Stimulated activated CD8-positive, alpha-beta memory T cell treated with anti-CD3 and anti-CD28 coated beads, Interleukin-7, amount 100 ng/mL, for 4 hours (primary cell): Measurements from ENCODE around the gene CLDN18.
A peak's percentile ranks its signal among the peaks of the same experiment; 100 is the strongest.

Source experiments
- DNase-seq, 2 donors: peaks; one replicate each; pipeline ENCODE4 v3.0.0-alpha.2; 2020; ENCODE audit warnings: low read depth in 2 of 2

Gene CLDN18

GRCh38 chr3:138009476-138010272, at the start of gene CLDN18:
TSS of gene CLDN18 (plus strand) at chr3:138010165. CDS start at chr3:138010226, 61 bp downstream.
- no peak for DNase-seq

- DNase-seq: no peak
These were observed 47.7 kb upstream of the CLDN18 start for GRCh38 chr3:137962251-137962650.

GRCh38 chr3:137963463-137963862, 46.5 kb upstream of the CLDN18 start:
- no peak for DNase-seq

- DNase-seq: peak; percentile 2
These were observed 38.8 kb upstream of the CLDN18 start for GRCh38 chr3:137970914-137971831.

- no peak for DNase-seq
These were observed 37.6 kb upstream of the CLDN18 start for GRCh38 chr3:137972396-137972795.

- DNase-seq: no peak
These were observed 31.6 kb upstream of the CLDN18 start for GRCh38 chr3:137978328-137978727.

GRCh38 chr3:137987723-137988122, 22.2 kb upstream of the CLDN18 start:
- no peak for DNase-seq

- no peak for DNase-seq
These were observed 21.8 kb upstream of the CLDN18 start for GRCh38 chr3:137988152-137988551.

- DNase-seq: no peak
These were observed 21.0 kb upstream of the CLDN18 start for GRCh38 chr3:137988982-137989381.

GRCh38 chr3:137990427-137990826, 19.5 kb upstream of the CLDN18 start:
- no peak for DNase-seq

- no peak for DNase-seq
These were observed 17.4 kb upstream of the CLDN18 start for GRCh38 chr3:137992592-137992991.

- no peak for DNase-seq
These were observed 11.6 kb upstream of the CLDN18 start for GRCh38 chr3:137998121-137999042.

GRCh38 chr3:138003069-138003468, 6.9 kb upstream of the CLDN18 start:
- DNase-seq: no peak

GRCh38 chr3:138005627-138006026, 4.3 kb upstream of the CLDN18 start:
- no peak for DNase-seq

GRCh38 chr3:138007898-138008297, 2.1 kb upstream of the CLDN18 start:
- no peak for DNase-seq

GRCh38 chr3:138010273-138010590, 267 bp downstream of the CLDN18 start:
- DNase-seq: no peak

GRCh38 chr3:138011722-138012121, 1.8 kb downstream of the CLDN18 start:
- no peak for DNase-seq

- no peak for DNase-seq
These were observed 2.6 kb downstream of the CLDN18 start for GRCh38 chr3:138012526-138012925.

- DNase-seq: no peak
These were observed 6.1 kb downstream of the CLDN18 start for GRCh38 chr3:138016065-138016464.

GRCh38 chr3:138019281-138020069, 9.5 kb downstream of the CLDN18 start:
- no peak for DNase-seq

- no peak for DNase-seq
These were observed 13.8 kb downstream of the CLDN18 start for GRCh38 chr3:138023754-138024153.
